DND-41 (cell line): ENCODE data around the gene PPP6R2.

Experiments
- ATAC-seq: fragments of 200-7000 bp; cut with Tn5 transposase; 3 replicates; pipeline ENCODE4 v1.9.1; 2021; ENCODE audit warnings: low read depth; ENCODE audit not compliant: insufficient read depth
- DNase-seq: peaks from one replicate; pipeline ENCODE4 v3.0.0-alpha.2; 2020
- H2AFZ ChIP-seq: 2 replicates; pipeline ENCODE4 v1.6.0; 2012; ENCODE audit warnings: low read depth, low read length
- H3K27ac ChIP-seq: 2 replicates; pipeline ENCODE4 v1.5.1; 2012; ENCODE audit warnings: low read length, inconsistent platforms
- H3K27me3 ChIP-seq: fragments of 200-600 bp; sonication (generic); 2 replicates; pipeline ENCODE4 v1.6.0; 2012; ENCODE audit warnings: low read length, mild to moderate bottlenecking, inconsistent platforms; ENCODE audit not compliant: insufficient read depth, poor library complexity
- H3K36me3 ChIP-seq: 2 replicates; pipeline ENCODE4 v1.5.1; 2012; ENCODE audit warnings: low read length, inconsistent platforms; ENCODE audit not compliant: insufficient read depth
- H3K4me1 ChIP-seq: 2 replicates; pipeline ENCODE4 v1.5.1; 2012; ENCODE audit warnings: mild to moderate bottlenecking, low read length; ENCODE audit not compliant: insufficient read depth
- H3K4me2 ChIP-seq: 2 replicates; pipeline ENCODE4 v1.6.0; 2012; ENCODE audit warnings: mild to moderate bottlenecking, moderate library complexity, low read length, inconsistent platforms; ENCODE audit not compliant: insufficient read depth
- H3K4me3 ChIP-seq, 2 experiments: fragments of 200-600 bp in 1 of 2; shearing (Covaris generic) in 1 of 2; 2 replicates each; pipeline ENCODE4 v1.5.1; 2012 to 2016; ENCODE audit warnings: inconsistent platforms in 2 of 2, low read length in 2 of 2, mild to moderate bottlenecking in 2 of 2, low read depth in 1 of 2, moderate library complexity in 1 of 2
- H3K79me2 ChIP-seq: 2 replicates; pipeline ENCODE4 v1.6.0; 2012; ENCODE audit warnings: low read length, inconsistent platforms; ENCODE audit not compliant: insufficient read depth
- H3K9ac ChIP-seq: 2 replicates; pipeline ENCODE4 v1.6.0; 2012; ENCODE audit warnings: low read depth, mild to moderate bottlenecking, inconsistent platforms, low read length, moderate library complexity
- H3K9me3 ChIP-seq: 2 replicates; pipeline ENCODE4 v1.5.1; 2012; ENCODE audit warnings: low read length, moderate library complexity, mild to moderate bottlenecking, inconsistent platforms; ENCODE audit not compliant: insufficient read depth, severe bottlenecking
- H4K20me1 ChIP-seq: 2 replicates; pipeline ENCODE4 v1.6.0; 2012; ENCODE audit warnings: low read length; ENCODE audit not compliant: insufficient read depth
- EZH2 ChIP-seq: IDR thresholded peaks from 3 replicates; pipeline ENCODE4 v1.6.1; 2012; ENCODE audit warnings: borderline replicate concordance, low read depth, mild to moderate bottlenecking, moderate library complexity, low read length, inconsistent platforms; ENCODE audit not compliant: severe bottlenecking
- TF ChIP-seq, protein P1 (sequence below): IDR thresholded peaks from 2 replicates; pipeline ENCODE4 v1.5.1; 2012; ENCODE audit warnings: borderline replicate concordance, low read length, moderate library complexity, mild to moderate bottlenecking; ENCODE audit not compliant: poor library complexity, severe bottlenecking; ENCODE audit errors: extremely low read depth

The PPP6R2 gene

DNA sequence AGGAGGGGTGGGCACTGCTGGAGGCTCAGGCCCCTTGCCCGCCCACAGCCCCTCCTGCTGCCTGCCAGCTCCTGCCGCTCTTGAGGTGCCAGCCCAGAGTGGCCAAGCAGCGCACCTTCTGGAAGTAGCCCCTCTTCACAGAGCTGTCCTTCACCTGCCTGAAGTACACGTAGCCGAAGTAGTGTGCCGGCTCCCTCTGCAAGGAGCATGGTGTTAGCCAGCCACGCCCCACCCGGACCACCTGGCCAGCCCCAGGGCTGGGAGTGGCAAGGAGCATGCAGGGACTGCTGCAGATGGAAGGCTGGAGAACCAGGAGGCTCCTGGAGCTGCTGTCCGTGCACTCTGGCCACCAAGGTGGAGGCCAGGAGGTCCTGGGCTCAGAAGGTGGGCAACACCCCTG, 25.9 kb upstream of the PPP6R2 start:
- Histone ChIP-seq H2AFZ (no peak overlapping the region), H3K4me2 (no peak overlapping the region), H3K9me3 (no peaks in the 10 kb centered on the region), H4K20me1 (peaks cover 11% of the 10 kb centered on the region; the same call in 1 of the 2 replicates), H3K4me1 (peaks cover 4% of the 10 kb centered on the region; the same call in 1 of the 2 replicates), H3K79me2 (no peaks in the 10 kb centered on the region), H3K9ac (no peak overlapping the region), H3K27ac (no peak overlapping the region), H3K36me3 (no peaks in the 10 kb centered on the region), H3K27me3 (peaks cover 12% of the 10 kb centered on the region), H3K4me3 (no peak overlapping the region)
- no peak for DNase-seq
- TF ChIP-seq EZH2, result no peak
- TF ChIP-seq, protein P1, sequence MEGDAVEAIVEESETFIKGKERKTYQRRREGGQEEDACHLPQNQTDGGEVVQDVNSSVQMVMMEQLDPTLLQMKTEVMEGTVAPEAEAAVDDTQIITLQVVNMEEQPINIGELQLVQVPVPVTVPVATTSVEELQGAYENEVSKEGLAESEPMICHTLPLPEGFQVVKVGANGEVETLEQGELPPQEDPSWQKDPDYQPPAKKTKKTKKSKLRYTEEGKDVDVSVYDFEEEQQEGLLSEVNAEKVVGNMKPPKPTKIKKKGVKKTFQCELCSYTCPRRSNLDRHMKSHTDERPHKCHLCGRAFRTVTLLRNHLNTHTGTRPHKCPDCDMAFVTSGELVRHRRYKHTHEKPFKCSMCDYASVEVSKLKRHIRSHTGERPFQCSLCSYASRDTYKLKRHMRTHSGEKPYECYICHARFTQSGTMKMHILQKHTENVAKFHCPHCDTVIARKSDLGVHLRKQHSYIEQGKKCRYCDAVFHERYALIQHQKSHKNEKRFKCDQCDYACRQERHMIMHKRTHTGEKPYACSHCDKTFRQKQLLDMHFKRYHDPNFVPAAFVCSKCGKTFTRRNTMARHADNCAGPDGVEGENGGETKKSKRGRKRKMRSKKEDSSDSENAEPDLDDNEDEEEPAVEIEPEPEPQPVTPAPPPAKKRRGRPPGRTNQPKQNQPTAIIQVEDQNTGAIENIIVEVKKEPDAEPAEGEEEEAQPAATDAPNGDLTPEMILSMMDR, result no peak
- ATAC-seq, result no peak

- no peak overlapping the region for H3K4me2 ChIP-seq
- H3K9me3 ChIP-seq, result no peaks in the 10 kb centered on the region
- no peak overlapping the region for H3K27ac ChIP-seq
- H3K79me2 ChIP-seq, result no peaks in the 10 kb centered on the region
- peaks cover 11% of the 10 kb centered on the region; the same call in 1 of the 2 replicates for H4K20me1 ChIP-seq
- H3K36me3 ChIP-seq, result no peaks in the 10 kb centered on the region
- ATAC-seq, result no peak
- TF ChIP-seq, protein P1, result no peak
- TF ChIP-seq EZH2, result no peak
- no peak for DNase-seq
- no peak overlapping the region for H2AFZ ChIP-seq
- peaks cover 12% of the 10 kb centered on the region for H3K27me3 ChIP-seq
- no peak overlapping the region for H3K4me3 ChIP-seq
- H3K4me1 ChIP-seq, result peaks cover 4% of the 10 kb centered on the region; the same call in 1 of the 2 replicates
- no peak overlapping the region for H3K9ac ChIP-seq
These were observed 25.5 kb upstream of the PPP6R2 start for GRCh38 chr22:50317674-50318073.

DNA sequence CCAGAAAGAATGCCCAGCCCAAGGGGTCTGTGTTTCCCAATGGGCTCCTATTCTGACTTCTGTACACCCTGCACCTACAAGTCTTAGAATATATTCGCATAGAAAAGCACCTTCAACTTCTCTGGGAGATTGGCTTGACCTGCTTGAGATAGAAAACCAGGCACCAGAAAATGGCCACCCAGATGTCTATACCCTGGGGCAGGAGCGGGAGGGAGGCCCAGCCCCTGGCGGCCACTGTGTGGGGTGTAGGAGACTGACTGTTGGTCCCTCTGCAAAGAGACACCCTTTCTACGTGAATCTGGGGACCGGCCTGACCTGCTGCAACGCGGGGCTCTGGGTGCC, 24.8 kb upstream of the PPP6R2 start:
- H4K20me1 ChIP-seq, result peaks cover 11% of the 10 kb centered on the region; the same call in 1 of the 2 replicates
- no peak overlapping the region for H3K4me3 ChIP-seq
- no peak overlapping the region for H2AFZ ChIP-seq
- no peak overlapping the region for H3K27ac ChIP-seq
- H3K9me3 ChIP-seq, result no peaks in the 10 kb centered on the region
- no peak overlapping the region for H3K9ac ChIP-seq
- H3K27me3 ChIP-seq, result peaks cover 12% of the 10 kb centered on the region
- H3K4me2 ChIP-seq, result no peak overlapping the region
- H3K4me1 ChIP-seq, result peaks cover 4% of the 10 kb centered on the region; the same call in 1 of the 2 replicates
- TF ChIP-seq, protein P1, result no peak
- TF ChIP-seq EZH2, result no peak
- no peak for DNase-seq
- no peak for ATAC-seq
- no peaks in the 10 kb centered on the region for H3K36me3 ChIP-seq
- H3K79me2 ChIP-seq, result no peaks in the 10 kb centered on the region
